H1 (cell line): Measurements from ENCODE around the gene KIAA0513. TPM values are rescaled to one million over a fixed set of nuclear protein-coding genes. Genes with fewer than 3 reads are reported as not detected.

Experiments used
- JUN ChIP-seq: IDR thresholded peaks from 2 replicates; pipeline ENCODE4 v1.6.1; 2011; ENCODE audit warnings: low read depth, mild to moderate bottlenecking, improper control_type of control experiment, low read length
- NRF1 ChIP-seq: IDR thresholded peaks from 2 replicates; pipeline ENCODE4 v1.6.1; 2011; ENCODE audit warnings: mild to moderate bottlenecking, low read depth, low read length, improper control_type of control experiment
- SIN3A ChIP-seq, 2 experiments: IDR thresholded peaks in 1 of 2; conservative IDR thresholded peaks in 1 of 2; 2 replicates each; pipeline ENCODE4 v1.6.1; 2011 to 2012; ENCODE audit warnings: low read length in 2 of 2, improper control_type of control experiment in 1 of 2, low read depth in 1 of 2, mild to moderate bottlenecking in 1 of 2
- polyA plus RNA-seq, 7 experiments: library from polyadenylated mRNA; depleted of rRNA in 3 of 7; stranded (reverse) in 5 of 7; unstranded in 2 of 7; fragments of >200 nt in 5 of 7; fragments of 200-250 nt in 2 of 7; gene quantifications; 1 replicate in 5 of 7; 2 replicates in 1 of 7; 4 replicates in 1 of 7; pipeline versions ENCODE4 v1.2.1 to v1.2.3, GENCODE V29; 2011 to 2013; ENCODE audit warnings: missing spikeins in 2 of 7, mixed read lengths in 2 of 7
- total RNA-seq: library from RNA; stranded (reverse); fragmentation: NEBNext Ultra II Directional; extraction: Animal tissue kit (Norgen Biotek cat#: 25700); gene quantifications from 2 replicates; pipeline ENCODE4 v1.2.1, GENCODE V29; 2021
- TF ChIP-seq, protein P1 (sequence below), 3 experiments: IDR thresholded peaks; 1 replicate in 2 of 3; 2 replicates in 1 of 3; pipeline versions ENCODE4 v1.5.1 to v1.6.1; 2011; ENCODE audit warnings: low read length in 3 of 3, mild to moderate bottlenecking in 3 of 3, inconsistent platforms in 2 of 3, low read depth in 1 of 3, moderate library complexity in 1 of 3; ENCODE audit not compliant: insufficient read depth in 1 of 3; ENCODE audit errors: control extremely low read depth in 1 of 3

KIAA0513 gene
- total and polyA plus RNA-seq, 2 of the 8 experiments (the other 6 are each of a cell fraction or from before 2014, with no cell fraction given) = 2.1 to 6.1 TPM

DNA sequence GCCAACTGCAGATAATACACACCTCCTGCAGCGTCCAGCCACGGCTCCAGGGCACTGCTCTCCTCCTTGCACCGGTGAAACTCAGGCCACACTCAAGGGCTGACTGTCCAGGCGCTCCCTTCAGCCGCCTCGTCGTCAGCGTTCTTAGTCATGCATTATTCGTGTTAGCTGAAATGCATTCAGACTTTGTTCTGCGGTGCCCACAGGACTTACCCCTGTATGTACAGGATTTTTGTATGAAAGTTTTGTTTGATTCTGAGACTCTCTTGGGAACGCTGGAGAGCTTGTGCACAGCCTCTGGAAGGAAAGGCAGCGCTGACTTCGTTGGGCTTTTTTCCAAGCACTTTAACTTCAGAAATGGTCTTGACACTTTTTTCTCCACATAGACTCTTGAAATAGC, 62.6 kb downstream of the KIAA0513 start (continued):
- TF ChIP-seq SIN3A (conservative IDR thresholded peaks at IDR 0.05 in 1 of 2, IDR thresholded peaks at IDR 0.05 in 1 of 2; ENCODE audit: low read depth in 1 of 2, low read length in 2 of 2) (no peak), NRF1 (no peak), JUN (no peak)
- TF ChIP-seq, protein P1, sequence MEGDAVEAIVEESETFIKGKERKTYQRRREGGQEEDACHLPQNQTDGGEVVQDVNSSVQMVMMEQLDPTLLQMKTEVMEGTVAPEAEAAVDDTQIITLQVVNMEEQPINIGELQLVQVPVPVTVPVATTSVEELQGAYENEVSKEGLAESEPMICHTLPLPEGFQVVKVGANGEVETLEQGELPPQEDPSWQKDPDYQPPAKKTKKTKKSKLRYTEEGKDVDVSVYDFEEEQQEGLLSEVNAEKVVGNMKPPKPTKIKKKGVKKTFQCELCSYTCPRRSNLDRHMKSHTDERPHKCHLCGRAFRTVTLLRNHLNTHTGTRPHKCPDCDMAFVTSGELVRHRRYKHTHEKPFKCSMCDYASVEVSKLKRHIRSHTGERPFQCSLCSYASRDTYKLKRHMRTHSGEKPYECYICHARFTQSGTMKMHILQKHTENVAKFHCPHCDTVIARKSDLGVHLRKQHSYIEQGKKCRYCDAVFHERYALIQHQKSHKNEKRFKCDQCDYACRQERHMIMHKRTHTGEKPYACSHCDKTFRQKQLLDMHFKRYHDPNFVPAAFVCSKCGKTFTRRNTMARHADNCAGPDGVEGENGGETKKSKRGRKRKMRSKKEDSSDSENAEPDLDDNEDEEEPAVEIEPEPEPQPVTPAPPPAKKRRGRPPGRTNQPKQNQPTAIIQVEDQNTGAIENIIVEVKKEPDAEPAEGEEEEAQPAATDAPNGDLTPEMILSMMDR (IDR thresholded peaks at IDR 0.05; ENCODE audit: control extremely low read depth in 1 of 3, insufficient read depth in 1 of 3, low read depth in 1 of 3, low read length in 3 of 3) = no peak
- TF ChIP-seq, all 59 proteins: peak for 0
